Measurements from ENCODE around the gene CCL28. TPM values are rescaled to one million over a fixed set of nuclear protein-coding genes. Genes with fewer than 3 reads are reported as not detected.

The CCL28 gene
- total RNA-seq, 1 donor from 2014 or later, result 7.5 TPM

- TF ChIP-seq CTCF (IDR thresholded peaks at IDR 0.05; ENCODE audit: insufficient read depth, low read length, poor library complexity, severe bottlenecking), result no peak
- Histone ChIP-seq H3K36me3 (ENCODE audit: control insufficient read depth, insufficient read depth, low read length) (no peaks in the 10 kb centered on the region), H3K27me3 (ENCODE audit: control insufficient read depth, insufficient read depth, low read length) (no peaks in the 10 kb centered on the region), H3K4me3 (ENCODE audit: low read depth, low read length) (no peak overlapping the region)
- DNase-seq (ENCODE audit: low read depth), result no peak
Measured at GRCh38 chr5:43415935-43416802, 4.0 kb upstream of the CCL28 start.

GRCh38 chr5:43413966-43414365 lies 1.8 kb upstream of the CCL28 start:
- DNase-seq (ENCODE audit: low read depth), result no peak

GRCh38 chr5:43412644-43413043 lies 453 bp upstream of the CCL28 start:
- Histone ChIP-seq H3K27me3 (ENCODE audit: control insufficient read depth, insufficient read depth, low read length) (no peaks in the 10 kb centered on the region), H3K4me3 (ENCODE audit: low read depth, low read length) (no peak overlapping the region), H3K36me3 (ENCODE audit: control insufficient read depth, insufficient read depth, low read length) (no peaks in the 10 kb centered on the region)
- no peak for DNase-seq (ENCODE audit: low read depth)
- TF ChIP-seq CTCF (IDR thresholded peaks at IDR 0.05; ENCODE audit: insufficient read depth, low read length, poor library complexity, severe bottlenecking), result no peak

More at GRCh38 chr5:43413966-43414365, 1.8 kb upstream of the CCL28 start:
- TF ChIP-seq CTCF (IDR thresholded peaks at IDR 0.05; ENCODE audit: insufficient read depth, low read length, poor library complexity, severe bottlenecking), result no peak
- Histone ChIP-seq H3K27me3 (ENCODE audit: control insufficient read depth, insufficient read depth, low read length) (no peaks in the 10 kb centered on the region), H3K36me3 (ENCODE audit: control insufficient read depth, insufficient read depth, low read length) (no peaks in the 10 kb centered on the region), H3K4me3 (ENCODE audit: low read depth, low read length) (no peak overlapping the region)

- no peak overlapping the region for H3K4me3 ChIP-seq (ENCODE audit: low read depth, low read length)
- no peak for TF ChIP-seq CTCF (IDR thresholded peaks at IDR 0.05; ENCODE audit: insufficient read depth, low read length, poor library complexity, severe bottlenecking)
- no peak for DNase-seq (ENCODE audit: low read depth)
- no peaks in the 10 kb centered on the region for H3K36me3 ChIP-seq (ENCODE audit: control insufficient read depth, insufficient read depth, low read length)
- no peaks in the 10 kb centered on the region for H3K27me3 ChIP-seq (ENCODE audit: control insufficient read depth, insufficient read depth, low read length)
Measured at GRCh38 chr5:43411495-43411894, 696 bp downstream of the CCL28 start.

GRCh38 chr5:43410414-43410813 lies 1.8 kb downstream of the CCL28 start:
- DNase-seq (ENCODE audit: low read depth), result no peak
- Histone ChIP-seq H3K36me3 (ENCODE audit: control insufficient read depth, insufficient read depth, low read length) (no peaks in the 10 kb centered on the region), H3K27me3 (ENCODE audit: control insufficient read depth, insufficient read depth, low read length) (no peaks in the 10 kb centered on the region), H3K4me3 (ENCODE audit: low read depth, low read length) (no peak overlapping the region)
- TF ChIP-seq CTCF (IDR thresholded peaks at IDR 0.05; ENCODE audit: insufficient read depth, low read length, poor library complexity, severe bottlenecking), result no peak
